Vagina (tissue), 2 donors: ENCODE data around the gene CRMP1.

ENCODE experiments used
- POLR2A ChIP-seq, 2 donors: fragments of 450-650 bp; IDR thresholded peaks; one replicate each; pipeline ENCODE4 v1.6.1; 2017; ENCODE audit warnings: antibody characterized with exemption in 2 of 2, mild to moderate bottlenecking in 2 of 2, moderate library complexity in 2 of 2
- TF ChIP-seq, protein P1 (sequence below), 3 experiments: fragments of 450-650 bp in 2 of 3; fragments of 200-600 bp in 1 of 3; sonication (generic) in 1 of 3; IDR thresholded peaks; one replicate each; pipeline ENCODE4 v1.5.1; 2017 to 2019; ENCODE audit warnings: antibody characterized with exemption in 3 of 3, mild to moderate bottlenecking in 2 of 3, moderate library complexity in 2 of 3

DNA sequence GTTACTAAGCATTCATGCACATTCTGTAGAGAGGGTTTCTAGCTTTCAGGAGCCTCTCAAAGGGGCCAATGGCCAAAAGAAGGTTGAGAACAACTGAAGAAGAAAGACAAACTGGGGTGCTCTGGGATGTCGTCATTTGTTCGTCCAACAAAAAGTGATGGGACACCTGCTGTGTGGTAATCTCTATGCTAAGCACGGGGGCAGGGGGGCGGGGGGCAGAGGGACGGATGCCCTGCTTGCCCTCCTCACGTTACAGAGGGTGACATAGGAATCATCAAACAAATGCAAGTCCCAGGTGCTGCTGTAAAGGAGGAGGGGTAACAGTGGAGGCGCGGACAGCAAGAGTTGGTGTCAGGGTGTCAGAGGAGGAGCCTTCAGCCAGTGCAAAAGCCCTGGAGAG, 12.8 kb upstream of the CRMP1 start:
- TF ChIP-seq, protein P1, sequence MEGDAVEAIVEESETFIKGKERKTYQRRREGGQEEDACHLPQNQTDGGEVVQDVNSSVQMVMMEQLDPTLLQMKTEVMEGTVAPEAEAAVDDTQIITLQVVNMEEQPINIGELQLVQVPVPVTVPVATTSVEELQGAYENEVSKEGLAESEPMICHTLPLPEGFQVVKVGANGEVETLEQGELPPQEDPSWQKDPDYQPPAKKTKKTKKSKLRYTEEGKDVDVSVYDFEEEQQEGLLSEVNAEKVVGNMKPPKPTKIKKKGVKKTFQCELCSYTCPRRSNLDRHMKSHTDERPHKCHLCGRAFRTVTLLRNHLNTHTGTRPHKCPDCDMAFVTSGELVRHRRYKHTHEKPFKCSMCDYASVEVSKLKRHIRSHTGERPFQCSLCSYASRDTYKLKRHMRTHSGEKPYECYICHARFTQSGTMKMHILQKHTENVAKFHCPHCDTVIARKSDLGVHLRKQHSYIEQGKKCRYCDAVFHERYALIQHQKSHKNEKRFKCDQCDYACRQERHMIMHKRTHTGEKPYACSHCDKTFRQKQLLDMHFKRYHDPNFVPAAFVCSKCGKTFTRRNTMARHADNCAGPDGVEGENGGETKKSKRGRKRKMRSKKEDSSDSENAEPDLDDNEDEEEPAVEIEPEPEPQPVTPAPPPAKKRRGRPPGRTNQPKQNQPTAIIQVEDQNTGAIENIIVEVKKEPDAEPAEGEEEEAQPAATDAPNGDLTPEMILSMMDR (IDR thresholded peaks at IDR 0.05): no peak
- TF ChIP-seq POLR2A (IDR thresholded peaks at IDR 0.05): no peak
